ENCODE results near the gene KRT9.
"Not testable (repeated sequence)": the region's sequence is repeated elsewhere in the genome, so short reads cannot be mapped to it uniquely, and the experiment has no call there.

The KRT9 gene

GRCh38 chr17:41617698-41618097 lies 45.8 kb upstream of the KRT9 start:
- no peak overlapping the region for H3K4me3 ChIP-seq (ENCODE audit: low read depth, low read length)
- TF ChIP-seq, protein P1, sequence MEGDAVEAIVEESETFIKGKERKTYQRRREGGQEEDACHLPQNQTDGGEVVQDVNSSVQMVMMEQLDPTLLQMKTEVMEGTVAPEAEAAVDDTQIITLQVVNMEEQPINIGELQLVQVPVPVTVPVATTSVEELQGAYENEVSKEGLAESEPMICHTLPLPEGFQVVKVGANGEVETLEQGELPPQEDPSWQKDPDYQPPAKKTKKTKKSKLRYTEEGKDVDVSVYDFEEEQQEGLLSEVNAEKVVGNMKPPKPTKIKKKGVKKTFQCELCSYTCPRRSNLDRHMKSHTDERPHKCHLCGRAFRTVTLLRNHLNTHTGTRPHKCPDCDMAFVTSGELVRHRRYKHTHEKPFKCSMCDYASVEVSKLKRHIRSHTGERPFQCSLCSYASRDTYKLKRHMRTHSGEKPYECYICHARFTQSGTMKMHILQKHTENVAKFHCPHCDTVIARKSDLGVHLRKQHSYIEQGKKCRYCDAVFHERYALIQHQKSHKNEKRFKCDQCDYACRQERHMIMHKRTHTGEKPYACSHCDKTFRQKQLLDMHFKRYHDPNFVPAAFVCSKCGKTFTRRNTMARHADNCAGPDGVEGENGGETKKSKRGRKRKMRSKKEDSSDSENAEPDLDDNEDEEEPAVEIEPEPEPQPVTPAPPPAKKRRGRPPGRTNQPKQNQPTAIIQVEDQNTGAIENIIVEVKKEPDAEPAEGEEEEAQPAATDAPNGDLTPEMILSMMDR (conservative IDR thresholded peaks at IDR 0.05; ENCODE audit: low read depth, low read length) = no peak
- no peak for DNase-seq (ENCODE audit: low read depth)

DNA sequence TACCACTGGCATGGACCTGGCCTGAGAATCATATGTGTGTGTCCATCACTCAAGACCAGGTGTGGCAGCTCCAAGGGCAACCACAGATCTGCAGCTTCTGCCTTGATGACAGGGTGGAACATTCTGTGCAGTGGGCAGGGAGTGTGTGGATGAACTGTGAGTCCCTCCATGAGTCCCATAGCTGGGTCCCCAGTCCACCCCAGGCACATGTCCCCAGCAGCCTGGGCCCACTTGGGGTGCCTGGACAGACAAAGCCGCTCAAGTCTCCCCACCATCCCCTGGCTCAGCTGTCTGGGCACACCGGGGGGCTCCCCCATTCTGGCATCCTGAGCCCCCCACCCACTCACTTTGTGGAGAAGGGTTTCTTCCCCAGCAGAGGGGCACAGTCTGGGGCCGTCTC lies 45.3 kb upstream of the KRT9 start:
- no peak overlapping the region for H3K4me3 ChIP-seq (ENCODE audit: low read depth, low read length)
- DNase-seq (ENCODE audit: low read depth) = no peak
- TF ChIP-seq, protein P1 (conservative IDR thresholded peaks at IDR 0.05; ENCODE audit: low read depth, low read length) = no peak

GRCh38 chr17:41616486-41616885 lies 44.6 kb upstream of the KRT9 start:
- not testable (repeated sequence) for H3K4me3 ChIP-seq (ENCODE audit: low read depth, low read length); DNase-seq (ENCODE audit: low read depth)

- H3K4me3 ChIP-seq (ENCODE audit: low read depth, low read length) = no peak overlapping the region
- TF ChIP-seq, protein P1 (conservative IDR thresholded peaks at IDR 0.05; ENCODE audit: low read depth, low read length) = no peak
- no peak for DNase-seq (ENCODE audit: low read depth)
These were observed 43.6 kb upstream of the KRT9 start for GRCh38 chr17:41615454-41615853.

DNA sequence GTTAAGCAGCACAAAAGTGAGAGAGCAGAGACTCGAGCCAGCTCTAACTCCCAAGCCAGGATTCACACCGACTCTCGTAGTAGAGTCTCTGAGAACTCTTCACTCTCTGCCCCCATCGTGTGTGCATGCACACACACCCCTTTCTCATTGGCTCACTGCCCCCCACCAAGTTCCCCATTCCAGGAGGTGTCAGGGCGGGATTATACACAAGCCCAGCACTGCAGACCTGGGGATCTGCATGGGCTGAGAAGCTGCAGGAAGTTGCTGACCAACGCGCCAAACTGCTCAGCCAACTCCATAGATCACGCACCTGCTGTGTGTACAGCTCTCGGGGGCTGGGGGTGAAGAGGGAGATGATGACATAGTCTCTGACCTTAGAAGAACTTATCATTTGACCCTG lies 42.9 kb upstream of the KRT9 start:
- not testable (repeated sequence) for DNase-seq (ENCODE audit: low read depth); H3K4me3 ChIP-seq (ENCODE audit: low read depth, low read length)

- TF ChIP-seq, protein P1 (conservative IDR thresholded peaks at IDR 0.05; ENCODE audit: low read depth, low read length) = no peak
These were observed 42.2 kb upstream of the KRT9 start for GRCh38 chr17:41614098-41614497.

DNA sequence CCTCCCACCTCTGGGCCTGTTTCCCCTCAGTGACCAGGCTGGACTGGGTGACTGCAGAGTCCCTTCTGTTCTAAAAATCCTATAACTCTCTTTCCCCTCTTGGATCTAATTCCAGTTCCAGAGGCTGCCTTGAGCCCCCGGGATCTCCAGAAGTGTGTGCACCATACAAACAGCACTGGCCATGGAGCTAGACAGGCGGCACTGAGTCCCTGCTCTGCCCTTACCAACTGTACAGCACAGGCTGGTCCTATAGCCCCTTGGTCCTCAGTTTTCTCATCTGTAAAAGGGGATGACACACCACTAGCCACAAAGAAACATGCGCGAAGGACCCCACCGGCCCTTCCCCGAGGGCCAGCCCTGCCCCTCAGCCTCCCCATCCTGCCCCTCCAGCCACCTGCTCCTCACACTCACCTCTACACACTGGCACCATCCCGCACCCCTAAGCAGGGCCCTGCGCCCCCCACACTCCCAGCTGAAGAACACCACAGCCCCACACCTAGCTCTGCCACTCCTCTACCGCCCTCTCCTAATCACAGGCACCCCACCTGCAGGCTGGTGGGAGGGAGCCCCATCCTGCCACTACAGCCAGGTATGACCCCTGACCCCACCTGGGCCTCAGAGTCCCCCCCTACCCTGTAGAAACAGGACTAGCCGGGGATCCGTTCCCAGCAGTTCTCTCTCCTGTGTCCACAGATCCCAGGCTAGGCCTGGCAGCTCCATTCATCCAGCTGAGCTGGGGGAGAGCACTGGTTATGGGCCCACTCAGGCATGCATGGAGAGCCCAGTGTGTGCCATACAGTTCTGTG lies 41.6 kb upstream of the KRT9 start:
- H3K4me3 ChIP-seq (ENCODE audit: low read depth, low read length) = no peak overlapping the region
- TF ChIP-seq, protein P1 (conservative IDR thresholded peaks at IDR 0.05; ENCODE audit: low read depth, low read length) = no peak
- DNase-seq (ENCODE audit: low read depth) = no peak

More at GRCh38 chr17:41614098-41614497, 42.2 kb upstream of the KRT9 start:
- H3K4me3 ChIP-seq (ENCODE audit: low read depth, low read length) = no peak overlapping the region
- DNase-seq (ENCODE audit: low read depth) = no peak

GRCh38 chr17:41612376-41613160 lies 40.7 kb upstream of the KRT9 start, which contains the start of gene KRT16:
Gene KRT16, minus strand, starts transcription at chr17:41612767. Its CDS starts 79 bp downstream, at chr17:41612688.
- not testable (repeated sequence) for DNase-seq (ENCODE audit: low read depth); H3K4me3 ChIP-seq (ENCODE audit: low read depth, low read length)
